Astrocyte of the spinal cord (primary cell): ENCODE results near the gene TFCP2L1.

Experiments used
- DNase-seq: peaks from one replicate; pipeline ENCODE4 v3.0.0; 2011; ENCODE audit warnings: low read depth, low spot score
- H3K4me3 ChIP-seq: 2 replicates; pipeline ENCODE4 v1.5.1; 2011; ENCODE audit warnings: low read depth, mild to moderate bottlenecking, low read length, moderate library complexity
- in situ Hi-C: cut with HindIII; loops from 2 replicates; pipeline ENCODE4 v1.10.0; 2017; ENCODE audit warnings: low sequenced_read_pairs
- TF ChIP-seq, protein P1 (sequence below): IDR thresholded peaks from 2 replicates; pipeline ENCODE4 v1.5.1; 2012; ENCODE audit warnings: low read depth, mild to moderate bottlenecking, low read length, inconsistent platforms

The TFCP2L1 gene

GRCh38 chr2:121248766-121249343 lies 36.1 kb downstream of the TFCP2L1 start:
- TF ChIP-seq, protein P1, sequence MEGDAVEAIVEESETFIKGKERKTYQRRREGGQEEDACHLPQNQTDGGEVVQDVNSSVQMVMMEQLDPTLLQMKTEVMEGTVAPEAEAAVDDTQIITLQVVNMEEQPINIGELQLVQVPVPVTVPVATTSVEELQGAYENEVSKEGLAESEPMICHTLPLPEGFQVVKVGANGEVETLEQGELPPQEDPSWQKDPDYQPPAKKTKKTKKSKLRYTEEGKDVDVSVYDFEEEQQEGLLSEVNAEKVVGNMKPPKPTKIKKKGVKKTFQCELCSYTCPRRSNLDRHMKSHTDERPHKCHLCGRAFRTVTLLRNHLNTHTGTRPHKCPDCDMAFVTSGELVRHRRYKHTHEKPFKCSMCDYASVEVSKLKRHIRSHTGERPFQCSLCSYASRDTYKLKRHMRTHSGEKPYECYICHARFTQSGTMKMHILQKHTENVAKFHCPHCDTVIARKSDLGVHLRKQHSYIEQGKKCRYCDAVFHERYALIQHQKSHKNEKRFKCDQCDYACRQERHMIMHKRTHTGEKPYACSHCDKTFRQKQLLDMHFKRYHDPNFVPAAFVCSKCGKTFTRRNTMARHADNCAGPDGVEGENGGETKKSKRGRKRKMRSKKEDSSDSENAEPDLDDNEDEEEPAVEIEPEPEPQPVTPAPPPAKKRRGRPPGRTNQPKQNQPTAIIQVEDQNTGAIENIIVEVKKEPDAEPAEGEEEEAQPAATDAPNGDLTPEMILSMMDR, result no peak
- H3K4me3 ChIP-seq, result no peak overlapping the region
- in situ Hi-C loops, result no loop called here
- no peak for DNase-seq

- TF ChIP-seq, protein P1, result no peak
- no peak overlapping the region for H3K4me3 ChIP-seq
- in situ Hi-C loops, result no loop called here
- no peak for DNase-seq
These were observed 37.0 kb downstream of the TFCP2L1 start for GRCh38 chr2:121247971-121248370.

GRCh38 chr2:121247534-121247933 lies 37.5 kb downstream of the TFCP2L1 start:
- no peak for DNase-seq
- H3K4me3 ChIP-seq, result no peak overlapping the region
- TF ChIP-seq, protein P1, result no peak
- in situ Hi-C loops, result no loop called here

- in situ Hi-C loops, result no loop called here
- TF ChIP-seq, protein P1, result no peak
- H3K4me3 ChIP-seq, result no peak overlapping the region
- no peak for DNase-seq
These were observed 38.2 kb downstream of the TFCP2L1 start for GRCh38 chr2:121246704-121247255.

- in situ Hi-C loops, result no loop called here
- H3K4me3 ChIP-seq, result no peak overlapping the region
- no peak for DNase-seq
- TF ChIP-seq, protein P1, result no peak
These were observed 39.1 kb downstream of the TFCP2L1 start for GRCh38 chr2:121245913-121246312.

- TF ChIP-seq, protein P1, result no peak
- DNase-seq, result no peak
- in situ Hi-C loops, result no loop called here
- no peak overlapping the region for H3K4me3 ChIP-seq
These were observed 39.7 kb downstream of the TFCP2L1 start for GRCh38 chr2:121245120-121245820.
